Activated naive CD8-positive, alpha-beta T cell (primary cell): ENCODE results near the gene PTPRG.

Experiments used
- H3K27ac Mint-ChIP-seq: one replicate; pipeline ENCODE4 v1.8.0; 2021; ENCODE audit warnings: mixed read lengths
- H3K27me3 Mint-ChIP-seq: one replicate; pipeline ENCODE4 v1.8.0; 2021; ENCODE audit warnings: mixed read lengths
- H3K36me3 Mint-ChIP-seq: one replicate; pipeline ENCODE4 v1.8.0; 2021; ENCODE audit warnings: mixed read lengths
- H3K4me1 Mint-ChIP-seq: one replicate; pipeline ENCODE4 v1.8.0; 2021; ENCODE audit warnings: low read depth, mixed read lengths
- H3K4me3 Mint-ChIP-seq: one replicate; pipeline ENCODE4 v1.8.0; 2021; ENCODE audit warnings: mild to moderate bottlenecking, mixed read lengths
- H3K9me3 Mint-ChIP-seq: one replicate; pipeline ENCODE4 v1.8.0; 2021; ENCODE audit warnings: low read depth, mixed read lengths

PTPRG gene

DNA sequence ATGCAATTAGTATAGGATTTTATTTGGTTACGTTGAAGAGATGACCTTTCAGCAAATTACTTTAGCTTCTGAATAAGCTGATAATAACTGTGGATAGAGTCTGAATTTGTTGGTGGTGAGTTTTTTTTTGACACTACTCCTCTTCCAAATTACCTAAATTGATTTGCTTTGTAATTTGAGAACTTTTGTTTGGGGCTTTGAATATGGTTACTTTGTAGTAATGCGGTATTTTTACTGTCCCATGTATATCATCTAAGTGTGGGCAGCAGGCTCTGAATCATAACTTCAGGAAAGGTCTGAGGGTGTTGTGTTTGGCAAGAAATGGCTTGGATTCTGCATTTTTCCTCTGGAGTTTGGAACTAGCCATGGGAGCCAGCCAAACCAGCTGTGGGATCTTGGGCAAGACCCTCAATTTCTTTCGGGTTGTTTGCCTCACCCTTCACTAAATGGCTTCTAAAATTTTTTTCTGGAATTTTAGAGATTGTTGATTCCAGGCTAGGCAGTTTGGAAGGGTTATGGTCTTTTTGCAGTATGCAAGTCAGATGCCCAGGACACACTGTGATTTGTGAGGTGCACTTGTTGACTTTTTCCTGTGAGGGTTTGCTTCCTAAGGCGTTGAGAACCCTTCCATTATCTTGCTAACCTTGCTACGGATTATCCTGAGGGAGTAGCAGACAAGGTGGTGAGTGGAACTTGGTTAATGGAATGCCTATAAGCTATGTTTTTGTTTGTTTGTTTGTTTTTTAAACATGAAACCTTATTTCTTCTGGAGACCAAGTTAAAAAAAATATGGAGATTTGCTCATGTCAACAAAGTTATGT is 10.4 kb downstream of the PTPRG start:
- Mint-ChIP-seq H3K4me3 (no peak overlapping the region), H3K9me3 (no peaks in the 10 kb centered on the region)

DNA sequence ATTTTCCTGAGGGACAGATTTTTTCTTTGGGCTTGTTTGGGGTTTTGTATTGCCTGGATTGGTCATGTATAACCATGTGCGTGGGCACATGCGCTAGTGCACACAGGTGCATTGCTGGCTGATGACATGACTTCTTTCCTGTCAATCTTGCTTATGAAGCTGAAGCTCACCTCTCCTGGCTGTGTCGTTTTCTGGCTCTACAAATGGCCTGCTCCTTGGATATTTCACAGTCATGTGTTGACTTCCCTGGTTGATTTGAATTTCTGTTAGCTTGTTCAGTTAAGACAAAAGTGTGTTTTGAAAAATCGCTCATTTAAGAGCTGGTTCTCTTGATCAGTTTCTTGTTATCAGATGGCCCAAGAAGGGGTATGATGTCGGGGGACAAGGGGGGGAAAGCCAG is 11.5 kb downstream of the PTPRG start:
- peaks cover 17% of the 10 kb centered on the region for H3K27me3 Mint-ChIP-seq
- no peaks in the 10 kb centered on the region for H3K36me3 Mint-ChIP-seq
- H3K4me3 Mint-ChIP-seq, result no peak overlapping the region
- no peaks in the 10 kb centered on the region for H3K9me3 Mint-ChIP-seq
- no peaks in the 10 kb centered on the region for H3K4me1 Mint-ChIP-seq
- no peak overlapping the region for H3K27ac Mint-ChIP-seq

More for the DNA sequence above, 10.4 kb downstream of the PTPRG start:
- no peak overlapping the region for H3K27ac Mint-ChIP-seq
- H3K4me1 Mint-ChIP-seq, result no peaks in the 10 kb centered on the region
- no peaks in the 10 kb centered on the region for H3K36me3 Mint-ChIP-seq
- peaks cover 15% of the 10 kb centered on the region for H3K27me3 Mint-ChIP-seq

DNA sequence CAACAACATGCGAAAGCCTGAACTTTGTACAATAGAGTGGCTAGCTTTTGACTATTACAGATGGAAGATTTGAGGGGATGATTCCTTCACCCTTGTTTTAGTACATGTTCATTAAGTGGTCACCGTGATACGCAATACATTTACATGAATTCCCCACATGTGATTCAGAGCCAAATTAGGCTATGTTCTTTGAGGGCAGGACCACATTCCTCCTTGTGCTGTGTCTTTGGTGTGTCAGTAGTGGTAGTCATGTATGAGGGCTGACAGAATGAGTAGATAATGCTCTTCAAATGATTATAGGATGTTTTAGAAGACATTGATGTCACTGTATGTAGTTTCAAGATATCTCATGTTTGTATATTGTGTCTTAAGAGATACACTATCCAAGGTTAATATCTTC is 12.1 kb downstream of the PTPRG start:
- Mint-ChIP-seq H3K27me3 (peaks cover 17% of the 10 kb centered on the region), H3K4me3 (no peak overlapping the region), H3K9me3 (no peaks in the 10 kb centered on the region), H3K4me1 (no peaks in the 10 kb centered on the region), H3K27ac (no peak overlapping the region), H3K36me3 (no peaks in the 10 kb centered on the region)

DNA sequence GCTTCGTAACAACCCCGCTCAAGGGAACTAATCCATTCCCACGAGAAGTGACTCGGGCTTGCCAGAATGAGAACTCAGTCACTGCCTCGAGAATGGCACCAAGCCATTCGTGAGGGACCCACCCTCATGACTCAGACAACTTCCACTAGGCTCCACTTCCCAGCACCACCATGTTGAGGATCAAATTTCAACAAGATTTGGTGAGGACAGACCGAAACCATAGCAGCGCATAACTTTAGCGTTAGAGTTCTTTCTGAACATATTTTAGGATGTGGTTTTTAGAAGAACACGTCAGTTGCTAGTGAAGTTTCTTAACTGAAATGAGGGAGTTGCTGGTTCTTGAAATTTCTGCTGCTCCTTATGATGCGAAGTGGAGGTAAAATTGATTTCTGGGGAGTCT is 13.5 kb downstream of the PTPRG start:
- Mint-ChIP-seq H3K27ac (no peak overlapping the region), H3K9me3 (no peaks in the 10 kb centered on the region), H3K4me1 (no peaks in the 10 kb centered on the region), H3K27me3 (peaks cover 18% of the 10 kb centered on the region), H3K4me3 (no peak overlapping the region), H3K36me3 (no peaks in the 10 kb centered on the region)

DNA sequence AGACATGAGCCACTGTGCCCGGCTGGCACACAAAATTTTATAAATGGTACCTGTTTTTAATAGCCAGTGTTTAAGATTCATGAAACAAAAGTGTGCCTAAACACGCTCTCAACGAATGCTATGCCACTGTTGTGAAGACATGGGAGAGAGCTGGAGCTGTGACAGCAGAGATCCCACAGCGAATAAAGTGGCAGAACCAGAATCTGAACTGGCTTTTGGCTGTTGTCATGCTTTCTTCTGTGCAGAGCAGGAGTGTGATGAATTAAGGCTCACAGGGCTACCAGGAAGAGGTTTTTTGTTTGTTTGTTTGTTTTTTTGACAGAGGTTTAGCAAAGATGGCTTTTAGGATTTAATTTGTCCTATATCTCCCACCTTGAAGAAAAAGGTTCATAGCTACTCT is 14.5 kb downstream of the PTPRG start:
- Mint-ChIP-seq H3K4me1 (no peaks in the 10 kb centered on the region), H3K4me3 (no peak overlapping the region), H3K9me3 (no peaks in the 10 kb centered on the region), H3K27me3 (peaks cover 16% of the 10 kb centered on the region), H3K36me3 (no peaks in the 10 kb centered on the region), H3K27ac (no peak overlapping the region)

DNA sequence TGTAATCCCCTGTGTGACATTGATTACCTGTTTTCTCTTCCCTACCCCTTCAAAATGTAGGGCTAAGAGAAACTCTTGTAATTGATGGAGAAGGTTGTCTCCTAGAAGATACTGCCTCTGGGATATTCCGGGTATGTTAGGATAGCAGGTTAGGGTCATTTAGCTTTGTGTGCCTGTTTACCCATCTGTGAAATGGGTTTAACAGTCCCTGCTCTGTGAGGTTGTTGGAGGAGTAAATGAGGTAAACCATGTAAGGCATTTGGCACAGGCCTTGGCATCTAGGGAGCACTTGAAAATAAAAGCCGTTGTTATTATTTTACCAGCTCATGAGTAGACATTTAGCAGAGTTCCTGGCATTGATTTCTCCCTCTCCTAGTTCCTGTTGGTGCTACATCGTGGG is 16.4 kb downstream of the PTPRG start:
- Mint-ChIP-seq H3K27me3 (peaks cover 16% of the 10 kb centered on the region), H3K36me3 (no peaks in the 10 kb centered on the region), H3K4me3 (no peak overlapping the region), H3K9me3 (no peaks in the 10 kb centered on the region), H3K27ac (no peak overlapping the region), H3K4me1 (no peaks in the 10 kb centered on the region)

DNA sequence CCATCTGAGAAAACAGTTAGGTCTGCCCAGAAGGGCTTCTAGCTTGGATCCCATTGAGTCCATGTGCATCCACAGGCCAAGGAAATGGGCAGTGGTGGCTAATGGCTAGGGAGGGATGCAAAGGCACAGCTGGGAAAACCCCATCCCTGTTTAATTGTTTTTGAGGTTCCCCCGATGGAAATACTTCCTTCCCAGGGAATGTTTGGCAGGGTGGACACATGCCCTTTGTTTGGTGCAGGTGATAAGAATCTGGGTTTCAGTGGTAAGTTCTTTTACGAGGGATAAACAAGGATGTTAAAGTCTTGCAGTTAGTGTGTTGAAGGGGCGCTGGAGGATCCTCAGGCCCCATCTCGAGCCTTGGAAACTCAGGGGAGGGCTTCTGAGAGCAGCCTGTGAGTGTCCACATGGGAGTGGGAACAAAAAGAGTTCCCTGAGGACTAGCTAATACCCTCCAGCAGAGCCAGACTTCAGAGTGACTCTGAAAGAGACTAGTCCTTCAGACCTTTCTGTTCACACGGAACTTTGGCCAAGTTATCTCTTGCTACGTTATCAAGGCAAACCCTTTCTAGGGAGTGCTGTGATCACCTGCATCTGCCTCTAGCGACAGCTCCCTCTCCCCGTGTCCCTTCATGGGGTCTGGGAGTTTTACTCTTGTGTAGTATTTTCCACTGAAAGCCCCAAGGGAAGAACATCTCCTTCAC is 17.4 kb downstream of the PTPRG start:
- Mint-ChIP-seq H3K9me3 (no peaks in the 10 kb centered on the region), H3K4me3 (no peak overlapping the region), H3K4me1 (no peaks in the 10 kb centered on the region), H3K27me3 (peaks cover 16% of the 10 kb centered on the region), H3K36me3 (no peaks in the 10 kb centered on the region), H3K27ac (no peak overlapping the region)

DNA sequence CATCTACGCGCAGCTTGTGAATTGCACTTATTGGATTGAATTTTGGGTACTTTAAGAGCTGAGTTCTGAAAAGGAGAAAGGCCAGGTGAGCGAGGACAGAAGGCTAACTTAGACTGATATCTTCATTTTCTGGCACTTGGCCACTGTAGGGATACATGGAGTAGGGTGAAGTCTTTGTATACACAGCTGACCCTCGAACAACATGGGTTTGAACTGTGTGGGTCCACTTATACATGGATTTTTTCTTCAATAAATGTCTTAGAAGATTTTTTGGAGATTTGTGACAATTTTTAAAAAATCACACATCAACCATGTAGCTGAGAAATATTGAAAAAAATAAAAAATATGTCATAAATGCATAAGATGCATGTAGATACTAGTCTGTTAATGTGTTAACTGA is 18.3 kb downstream of the PTPRG start:
- Mint-ChIP-seq H3K9me3 (no peaks in the 10 kb centered on the region), H3K36me3 (no peaks in the 10 kb centered on the region), H3K4me3 (no peak overlapping the region), H3K27me3 (peaks cover 9% of the 10 kb centered on the region), H3K27ac (no peak overlapping the region), H3K4me1 (no peaks in the 10 kb centered on the region)

DNA sequence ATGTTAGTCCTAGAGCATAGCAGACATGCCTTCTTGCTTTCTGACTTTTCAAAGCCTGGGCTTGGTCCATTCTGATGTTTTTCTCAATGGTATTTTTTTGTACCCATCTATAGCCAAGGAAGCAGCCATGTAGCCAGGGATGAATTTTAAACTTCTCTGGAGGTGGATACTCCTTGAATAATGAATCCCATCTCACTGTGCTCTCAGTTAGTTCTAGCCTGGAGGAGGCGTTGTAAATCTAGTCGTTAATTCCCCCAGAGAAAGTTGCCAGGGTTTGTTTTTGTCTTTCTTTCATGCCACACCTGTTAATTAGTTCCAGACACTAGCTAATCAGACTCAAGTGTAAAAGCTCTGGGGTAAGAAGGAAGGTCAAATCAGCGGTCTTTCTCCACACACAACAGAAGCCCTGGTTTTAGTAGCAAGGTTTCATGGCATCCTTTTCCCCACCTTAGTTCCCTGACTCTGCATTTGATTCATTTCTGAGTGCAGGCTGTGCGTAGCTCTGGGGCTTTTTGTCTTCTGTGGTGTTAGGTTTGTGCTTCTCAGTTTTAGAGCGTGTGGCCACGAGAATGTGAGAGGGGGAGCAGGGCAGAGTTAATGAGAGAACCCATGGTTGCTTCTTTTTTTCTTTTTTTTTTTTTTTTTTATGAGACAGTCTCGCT is 19.7 kb downstream of the PTPRG start:
- H3K4me1 Mint-ChIP-seq, result no peaks in the 10 kb centered on the region
- H3K27me3 Mint-ChIP-seq, result peaks cover 7% of the 10 kb centered on the region
- H3K27ac Mint-ChIP-seq, result no peak overlapping the region
- no peaks in the 10 kb centered on the region for H3K9me3 Mint-ChIP-seq
- H3K36me3 Mint-ChIP-seq, result no peaks in the 10 kb centered on the region
- H3K4me3 Mint-ChIP-seq, result no peak overlapping the region

DNA sequence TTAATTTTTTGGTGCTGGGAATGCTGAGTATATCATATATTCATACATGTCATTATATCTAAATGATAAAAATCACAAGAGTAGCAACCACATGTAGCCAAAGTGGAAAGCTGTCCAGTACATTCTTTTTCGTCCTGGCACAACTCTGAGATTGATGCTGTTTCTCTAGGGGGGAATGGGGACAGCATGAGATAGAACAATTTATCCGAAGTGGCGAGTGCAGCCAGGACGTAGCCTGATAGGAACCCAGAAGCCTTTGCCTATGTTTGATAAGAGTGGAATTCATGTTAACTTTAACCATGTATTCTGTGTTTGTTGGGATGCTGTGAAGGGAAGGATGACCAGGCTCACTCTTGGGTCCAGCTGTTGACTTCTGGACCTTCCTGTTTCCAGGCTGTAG is 20.9 kb downstream of the PTPRG start:
- Mint-ChIP-seq H3K4me1 (no peaks in the 10 kb centered on the region), H3K27me3 (peaks cover 4% of the 10 kb centered on the region), H3K36me3 (no peaks in the 10 kb centered on the region), H3K9me3 (no peaks in the 10 kb centered on the region), H3K27ac (no peak overlapping the region), H3K4me3 (no peak overlapping the region)

DNA sequence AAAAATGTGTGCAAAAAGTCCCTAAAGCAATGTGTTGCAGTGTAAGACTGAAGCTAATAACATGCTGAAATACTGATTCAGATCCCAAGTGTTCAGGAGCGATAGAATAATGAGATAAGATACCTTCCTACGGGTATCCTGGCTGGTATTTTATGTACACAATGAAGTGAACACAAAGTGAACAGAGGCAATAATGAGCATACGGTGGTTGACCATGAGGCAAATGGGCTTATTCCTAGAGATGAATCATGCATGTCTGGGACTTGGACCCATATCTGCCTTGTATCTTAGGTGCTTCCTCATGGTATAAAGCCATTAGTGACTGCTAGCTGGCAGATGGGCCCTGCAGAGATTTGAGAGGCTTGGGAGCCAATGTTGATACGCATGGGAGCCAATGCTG is 21.5 kb downstream of the PTPRG start:
- Mint-ChIP-seq H3K27ac (no peak overlapping the region), H3K27me3 (peaks cover 2% of the 10 kb centered on the region), H3K4me3 (no peak overlapping the region), H3K9me3 (no peaks in the 10 kb centered on the region), H3K36me3 (no peaks in the 10 kb centered on the region), H3K4me1 (no peaks in the 10 kb centered on the region)

DNA sequence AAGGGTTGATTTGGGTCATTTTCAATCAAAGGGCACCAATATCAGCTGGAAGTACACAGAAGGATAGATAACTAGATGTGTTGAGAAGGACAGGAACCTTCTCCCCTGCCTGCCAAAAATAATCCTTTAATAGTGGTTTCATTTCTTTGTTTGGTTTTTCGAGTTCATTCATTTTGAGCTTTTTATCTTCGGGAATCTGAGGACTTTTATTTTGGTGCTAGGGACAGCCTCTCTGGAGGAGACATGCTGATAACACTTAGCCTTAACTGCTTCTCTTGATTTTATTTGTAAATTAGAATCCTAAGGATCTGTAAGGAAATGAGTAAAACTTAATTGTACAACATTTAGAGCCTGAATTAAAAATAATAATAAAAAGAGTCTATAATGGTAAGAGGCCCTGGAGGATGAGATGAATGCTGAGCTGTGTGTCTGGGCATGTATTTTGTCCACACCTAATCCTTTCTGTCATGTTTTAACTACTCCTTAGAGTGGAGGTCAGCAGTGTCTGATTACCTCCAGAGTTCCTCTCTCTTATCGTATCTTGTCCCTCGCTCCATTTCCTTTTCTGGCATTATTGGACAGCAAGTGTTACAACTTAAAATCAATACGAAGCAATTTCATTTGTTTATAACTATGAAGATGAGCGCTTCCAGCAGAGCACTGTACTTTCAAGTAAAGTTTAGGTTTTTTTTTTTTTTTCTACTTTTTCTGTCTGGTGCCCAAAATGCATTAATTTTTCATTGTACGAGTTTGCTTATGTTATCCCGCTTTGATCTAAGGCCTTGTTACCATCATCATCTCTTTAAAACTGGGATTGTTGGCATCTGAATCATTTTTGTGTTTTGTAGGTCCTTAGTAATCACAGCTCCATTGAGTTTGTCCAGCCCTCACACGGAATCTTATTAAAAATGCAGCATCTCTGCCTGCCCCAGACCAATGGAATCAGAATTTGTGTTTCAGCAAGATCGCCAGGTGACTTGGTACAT is 22.8 kb downstream of the PTPRG start:
- Mint-ChIP-seq H3K9me3 (no peaks in the 10 kb centered on the region), H3K4me1 (no peaks in the 10 kb centered on the region), H3K27me3 (peaks cover 2% of the 10 kb centered on the region), H3K4me3 (no peak overlapping the region), H3K27ac (no peak overlapping the region), H3K36me3 (no peaks in the 10 kb centered on the region)

DNA sequence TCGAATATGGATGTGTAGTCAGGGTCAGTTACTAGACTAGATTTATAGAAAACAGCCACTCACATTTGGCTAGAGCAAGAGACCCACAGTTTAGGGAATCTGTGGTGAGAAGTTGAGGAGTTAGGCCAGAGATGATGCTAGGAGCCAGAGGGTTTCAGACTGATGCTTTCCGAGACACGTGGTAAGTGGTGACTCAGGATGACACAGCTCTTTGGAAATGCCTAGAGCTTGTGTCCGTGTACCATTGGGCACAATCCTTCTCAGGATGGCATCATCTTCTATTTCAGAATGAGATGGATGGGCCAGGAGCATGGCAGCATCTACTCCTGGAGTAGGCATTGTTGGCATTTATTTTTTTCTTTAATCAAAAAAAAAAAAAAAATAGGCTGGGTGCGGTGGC is 28.5 kb downstream of the PTPRG start:
- Mint-ChIP-seq H3K36me3 (no peaks in the 10 kb centered on the region), H3K9me3 (no peaks in the 10 kb centered on the region), H3K27me3 (no peaks in the 10 kb centered on the region), H3K4me3 (no peak overlapping the region), H3K4me1 (no peaks in the 10 kb centered on the region), H3K27ac (no peak overlapping the region)

DNA sequence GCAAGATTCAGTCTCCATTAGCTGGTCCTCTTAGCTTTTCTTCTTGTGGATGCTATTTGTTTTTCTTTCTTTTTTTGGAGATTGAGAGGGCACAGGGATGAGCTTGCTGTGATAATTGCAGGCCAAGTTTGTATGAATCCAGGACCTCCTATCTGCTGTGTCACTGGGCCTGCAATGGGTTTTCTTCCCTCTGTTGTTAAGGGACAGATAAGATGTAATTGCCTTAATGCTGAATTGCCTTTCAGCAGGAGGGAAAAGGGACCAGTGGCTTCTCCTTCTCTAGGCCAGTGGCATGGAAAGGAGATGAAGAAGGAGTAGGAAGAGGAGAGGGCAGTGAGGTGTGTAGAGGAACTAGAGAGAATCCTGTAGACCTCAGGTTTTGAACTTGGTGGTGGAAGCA is 29.9 kb downstream of the PTPRG start:
- H3K9me3 Mint-ChIP-seq, result no peaks in the 10 kb centered on the region
- no peaks in the 10 kb centered on the region for H3K4me1 Mint-ChIP-seq
- H3K27me3 Mint-ChIP-seq, result no peaks in the 10 kb centered on the region
- H3K4me3 Mint-ChIP-seq, result no peak overlapping the region
- no peaks in the 10 kb centered on the region for H3K36me3 Mint-ChIP-seq
- H3K27ac Mint-ChIP-seq, result no peak overlapping the region
